ENCODE data around the gene TBX10. TPM values are rescaled to one million over a fixed set of nuclear protein-coding genes. Genes with fewer than 3 reads are reported as not detected.
"Not testable (repeated sequence)": the region's sequence is repeated elsewhere in the genome, so short reads cannot be mapped to it uniquely, and the experiment has no call there.

Gene TBX10
- total RNA-seq, 1 experiment from 2014 or later: not detected

DNA sequence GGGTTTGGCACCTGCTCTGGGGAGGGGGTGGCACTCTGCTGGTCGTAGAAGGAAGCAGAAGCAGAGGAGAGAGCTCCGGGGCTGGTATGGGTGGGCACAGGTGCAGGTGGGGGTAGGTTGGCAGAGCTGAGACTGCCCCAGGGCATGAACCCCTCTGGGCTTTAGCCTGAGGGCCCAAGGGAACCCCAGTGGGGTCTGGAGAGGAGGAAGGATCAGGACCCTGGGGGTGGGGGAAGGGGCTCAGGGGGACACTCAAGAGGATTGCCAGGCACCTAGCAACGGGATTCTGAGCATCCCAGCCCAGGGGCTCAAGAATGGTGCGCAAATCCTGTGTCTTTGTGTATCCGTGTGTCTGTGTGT is 28.6 kb upstream of the TBX10 start:
- peaks cover 3% of the 10 kb centered on the region; the same call in 1 of the 2 replicates for H3K9me3 ChIP-seq (replicated peaks)
- peaks cover 34% of the 10 kb centered on the region for H3K27me3 ChIP-seq (replicated peaks)
- no peaks in the 10 kb centered on the region for H3K4me1 ChIP-seq (replicated peaks)
- H3K36me3 ChIP-seq: no peaks in the 10 kb centered on the region
- DNase-seq (ENCODE audit: low read depth in 1 of 2, low spot score in 2 of 2): peak in 1 of 2 experiments; percentile 46
- no peak overlapping the region for H3K27ac ChIP-seq
- no peak overlapping the region for H3K4me3 ChIP-seq

DNA sequence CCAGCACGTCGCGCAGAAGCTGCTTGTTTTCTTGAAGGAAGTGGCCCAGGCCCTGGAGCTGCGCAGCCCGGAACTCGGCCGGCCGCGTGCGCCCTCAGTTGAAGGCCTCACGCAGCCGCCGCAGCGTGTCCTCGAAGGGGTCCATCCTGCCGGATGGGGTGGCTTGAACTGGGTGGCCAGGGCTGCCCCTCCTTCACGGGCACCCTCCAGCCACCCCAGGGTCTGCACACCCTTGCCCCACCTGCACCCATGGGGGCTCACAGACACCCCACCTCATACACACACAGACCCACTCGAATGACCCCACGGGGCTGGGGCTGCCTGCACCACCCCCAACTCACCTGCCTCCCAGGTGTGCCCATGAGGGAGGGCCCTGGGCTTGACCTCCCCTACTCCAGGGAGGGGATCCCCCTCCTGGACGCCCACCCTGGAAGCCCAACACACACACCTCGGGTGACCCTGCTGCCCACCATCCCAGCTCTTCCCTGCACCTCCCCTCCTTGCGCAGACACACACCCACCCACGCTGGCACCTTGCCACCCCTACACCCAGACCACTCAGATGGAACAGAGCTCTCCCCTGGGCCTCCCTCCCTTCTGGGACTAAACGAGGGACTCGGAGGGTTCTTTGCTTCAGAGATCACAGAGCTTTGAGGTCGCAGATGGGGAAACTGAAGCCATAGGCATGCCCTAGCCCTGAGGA is 28.1 kb upstream of the TBX10 start:
- peaks cover 36% of the 10 kb centered on the region for H3K27me3 ChIP-seq (replicated peaks)
- H3K4me1 ChIP-seq (replicated peaks): no peaks in the 10 kb centered on the region
- H3K27ac ChIP-seq: no peak overlapping the region
- H3K36me3 ChIP-seq: no peaks in the 10 kb centered on the region
- peaks cover 3% of the 10 kb centered on the region; the same call in 1 of the 2 replicates for H3K9me3 ChIP-seq (replicated peaks)
- H3K4me3 ChIP-seq: no peak overlapping the region
- DNase-seq (ENCODE audit: low read depth in 1 of 2, low spot score in 2 of 2): peak in 1 of 2 experiments; percentile 50

DNA sequence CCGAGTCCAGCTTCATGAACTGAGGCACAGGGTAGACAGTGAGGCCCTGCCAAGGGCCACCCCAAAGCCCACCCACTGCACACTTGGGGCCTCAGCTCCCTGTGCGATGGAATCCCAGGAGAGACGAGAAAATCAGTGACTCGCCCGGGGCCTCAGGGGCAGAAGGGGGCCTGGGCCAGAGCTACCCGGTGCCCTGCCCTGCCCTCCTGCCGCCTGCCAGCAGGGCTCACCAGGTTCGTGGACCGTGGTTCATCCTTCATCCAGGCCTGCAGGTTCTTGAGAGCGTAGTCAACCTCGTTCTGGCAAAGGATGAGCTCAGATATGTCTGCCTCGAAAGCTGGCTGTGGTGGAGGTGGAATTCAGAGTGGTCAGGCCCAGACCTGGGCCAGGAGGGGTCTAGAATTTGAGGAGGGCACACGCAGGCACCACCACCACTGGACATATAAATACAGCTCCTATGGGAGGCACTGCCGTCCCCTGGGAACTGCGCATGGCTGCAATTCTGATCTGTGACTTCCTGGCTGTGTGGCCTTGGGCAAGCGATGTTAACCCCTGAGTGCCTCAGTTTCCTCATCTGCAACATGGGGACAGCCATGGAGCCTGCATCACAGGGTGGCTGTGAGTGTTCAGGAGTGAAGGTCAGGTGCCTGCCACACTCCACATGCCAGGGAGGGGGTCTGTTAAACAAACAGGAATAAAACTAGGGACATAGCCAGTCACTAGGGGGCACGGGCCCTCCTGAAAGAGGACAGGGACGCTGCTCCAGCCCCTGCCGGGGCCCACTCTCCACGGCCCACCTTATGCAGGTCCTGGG is 27.3 kb upstream of the TBX10 start:
- H3K4me3 ChIP-seq: no peak overlapping the region
- no peaks in the 10 kb centered on the region for H3K36me3 ChIP-seq
- no peaks in the 10 kb centered on the region for H3K4me1 ChIP-seq (replicated peaks)
- H3K27me3 ChIP-seq (replicated peaks): peaks cover 44% of the 10 kb centered on the region
- DNase-seq (ENCODE audit: low read depth in 1 of 2, low spot score in 2 of 2): peak in 1 of 2 experiments; percentile 51
- peaks cover 3% of the 10 kb centered on the region; the same call in 1 of the 2 replicates for H3K9me3 ChIP-seq (replicated peaks)
- H3K27ac ChIP-seq: no peak overlapping the region

DNA sequence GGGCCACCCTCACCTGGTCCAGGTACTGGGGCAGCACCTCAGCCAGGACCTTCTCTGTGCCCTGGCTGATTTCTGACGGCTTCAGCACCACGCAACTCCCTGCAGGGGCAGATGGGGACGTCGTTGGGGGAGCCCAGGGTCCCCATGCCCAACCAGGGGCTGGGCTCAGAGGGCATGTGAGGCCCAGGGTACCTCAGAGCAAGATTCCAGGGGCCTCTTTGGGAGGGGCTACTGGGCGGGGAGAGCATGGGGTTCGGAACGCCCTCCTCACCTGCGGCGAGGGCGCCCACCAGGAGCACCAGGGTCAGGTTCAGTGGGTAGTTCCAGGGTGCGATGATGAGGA is 26.7 kb upstream of the TBX10 start:
- Histone ChIP-seq H3K9me3 (replicated peaks) (peaks cover 3% of the 10 kb centered on the region; the same call in 1 of the 2 replicates), H3K36me3 (no peaks in the 10 kb centered on the region), H3K27me3 (replicated peaks) (peaks cover 50% of the 10 kb centered on the region), H3K4me3 (no peak overlapping the region), H3K27ac (no peak overlapping the region), H3K4me1 (replicated peaks) (no peaks in the 10 kb centered on the region)
- DNase-seq (ENCODE audit: low read depth in 1 of 2, low spot score in 2 of 2): no peak

DNA sequence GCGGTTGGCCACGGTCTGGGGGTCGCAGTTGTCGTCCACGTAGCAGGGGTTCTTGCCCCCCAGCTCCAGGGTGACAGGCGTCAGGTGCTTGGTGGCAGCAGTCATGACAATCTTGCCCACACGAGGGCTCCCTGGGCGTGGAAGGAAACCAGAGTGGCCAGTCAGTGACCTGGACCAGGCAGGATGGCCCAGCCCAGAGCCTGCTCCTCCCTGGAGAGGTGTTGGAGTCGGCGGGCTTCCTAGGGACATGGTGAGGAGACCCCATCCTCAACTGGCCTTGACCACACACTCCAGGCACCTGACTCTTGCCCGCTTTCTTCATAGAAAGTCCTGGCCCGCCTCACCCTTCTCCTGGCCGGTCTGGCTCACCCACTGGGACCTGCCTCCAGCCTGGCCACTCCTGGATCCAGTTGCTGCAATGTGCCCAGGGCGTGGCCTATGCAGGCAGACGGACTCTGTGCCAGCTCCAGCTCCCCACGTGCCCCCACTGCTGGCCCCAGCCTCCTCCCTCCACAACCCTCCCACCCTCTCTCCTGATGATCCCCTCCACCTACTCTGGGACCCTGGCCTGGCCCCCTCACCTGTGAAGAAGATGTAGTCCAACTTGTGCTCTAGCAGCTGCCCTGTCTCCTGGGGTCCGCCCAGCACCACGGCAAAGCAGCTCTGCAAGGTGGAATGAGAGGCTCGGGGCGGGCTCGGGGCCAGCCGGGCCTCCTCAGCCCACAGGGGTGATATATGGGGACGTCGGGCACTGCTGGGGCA is 26.2 kb upstream of the TBX10 start:
- peaks cover 49% of the 10 kb centered on the region for H3K27me3 ChIP-seq (replicated peaks)
- H3K27ac ChIP-seq: no peak overlapping the region
- H3K4me1 ChIP-seq (replicated peaks): no peaks in the 10 kb centered on the region
- DNase-seq (ENCODE audit: low read depth in 1 of 2, low spot score in 2 of 2): peak in 1 of 2 experiments; percentile 68
- H3K36me3 ChIP-seq: no peaks in the 10 kb centered on the region
- H3K9me3 ChIP-seq (replicated peaks): peaks cover 3% of the 10 kb centered on the region; the same call in 1 of the 2 replicates
- no peak overlapping the region for H3K4me3 ChIP-seq

DNA sequence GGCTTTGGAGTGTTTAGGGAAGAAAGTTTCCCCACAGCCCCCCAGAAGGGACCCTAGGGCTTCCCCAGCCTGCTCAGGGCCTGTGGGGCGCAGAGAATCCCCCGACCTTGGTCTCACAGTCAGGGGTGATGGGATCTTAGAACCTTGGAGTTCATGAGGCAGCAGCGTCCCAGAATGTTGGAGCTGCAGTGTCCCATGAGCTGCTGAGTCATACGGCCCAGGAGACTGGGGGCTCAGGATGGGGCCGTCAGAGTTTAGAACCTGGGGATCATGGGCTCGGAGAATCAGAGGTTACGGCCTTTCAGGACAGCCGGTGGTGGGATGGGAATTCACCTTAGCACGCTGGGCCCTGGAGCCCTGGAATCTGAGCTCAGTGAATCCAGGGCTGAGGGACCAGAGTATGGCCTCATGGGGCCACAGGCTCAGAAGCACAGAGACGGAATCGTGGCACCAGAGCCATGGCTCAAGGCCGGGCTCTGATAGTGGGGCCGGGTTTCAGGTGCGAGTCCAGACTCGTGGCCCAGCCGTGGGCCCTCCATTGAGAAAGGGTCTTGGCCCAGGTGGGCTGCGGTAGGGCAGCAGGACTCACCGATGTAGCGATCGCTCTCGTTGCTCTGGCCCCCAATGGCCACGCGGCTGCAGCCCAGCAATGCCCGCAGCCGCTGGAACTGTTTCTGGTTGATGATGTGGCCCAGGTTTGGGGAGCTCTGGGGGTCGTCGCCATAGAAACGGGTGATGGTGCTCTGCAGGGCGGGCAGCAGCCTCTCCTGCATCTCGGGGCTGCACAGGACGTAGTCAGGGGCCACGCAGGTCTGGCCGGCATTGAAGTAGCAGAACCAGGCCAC is 25.4 kb upstream of the TBX10 start:
- Histone ChIP-seq H3K9me3 (replicated peaks) (no peaks in the 10 kb centered on the region; the same call in 1 of the 2 replicates), H3K27me3 (replicated peaks) (peaks cover 50% of the 10 kb centered on the region), H3K27ac (no peak overlapping the region), H3K4me3 (no peak overlapping the region), H3K36me3 (no peaks in the 10 kb centered on the region), H3K4me1 (replicated peaks) (no peaks in the 10 kb centered on the region)
- peak in 1 of 2 experiments; percentile 44 for DNase-seq (ENCODE audit: low read depth in 1 of 2, low spot score in 2 of 2)

DNA sequence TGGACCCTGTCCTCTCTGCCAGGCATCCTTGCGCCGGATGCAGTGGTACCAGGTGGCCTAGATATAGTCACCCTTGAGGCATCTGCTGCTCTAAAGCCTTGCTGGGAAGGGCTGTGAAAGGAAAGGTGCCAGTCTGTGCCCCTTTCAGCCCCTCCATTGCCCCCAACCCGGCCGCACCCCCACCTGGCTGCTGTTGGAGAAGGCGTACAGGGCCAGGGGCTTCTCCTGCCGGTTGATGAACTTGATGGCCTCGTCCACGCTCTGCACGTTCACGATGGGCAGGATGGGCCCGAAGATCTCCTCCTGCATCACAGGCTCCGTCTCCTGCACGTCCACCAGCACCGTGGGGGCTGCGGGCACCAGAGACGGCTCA is 24.6 kb upstream of the TBX10 start:
- Histone ChIP-seq H3K27me3 (replicated peaks) (peaks cover 50% of the 10 kb centered on the region), H3K4me3 (no peak overlapping the region), H3K9me3 (replicated peaks) (no peaks in the 10 kb centered on the region; the same call in 1 of the 2 replicates), H3K27ac (no peak overlapping the region), H3K4me1 (replicated peaks) (no peaks in the 10 kb centered on the region), H3K36me3 (no peaks in the 10 kb centered on the region)
- DNase-seq (ENCODE audit: low read depth in 1 of 2, low spot score in 2 of 2): peak in 1 of 2 experiments; percentile 46

DNA sequence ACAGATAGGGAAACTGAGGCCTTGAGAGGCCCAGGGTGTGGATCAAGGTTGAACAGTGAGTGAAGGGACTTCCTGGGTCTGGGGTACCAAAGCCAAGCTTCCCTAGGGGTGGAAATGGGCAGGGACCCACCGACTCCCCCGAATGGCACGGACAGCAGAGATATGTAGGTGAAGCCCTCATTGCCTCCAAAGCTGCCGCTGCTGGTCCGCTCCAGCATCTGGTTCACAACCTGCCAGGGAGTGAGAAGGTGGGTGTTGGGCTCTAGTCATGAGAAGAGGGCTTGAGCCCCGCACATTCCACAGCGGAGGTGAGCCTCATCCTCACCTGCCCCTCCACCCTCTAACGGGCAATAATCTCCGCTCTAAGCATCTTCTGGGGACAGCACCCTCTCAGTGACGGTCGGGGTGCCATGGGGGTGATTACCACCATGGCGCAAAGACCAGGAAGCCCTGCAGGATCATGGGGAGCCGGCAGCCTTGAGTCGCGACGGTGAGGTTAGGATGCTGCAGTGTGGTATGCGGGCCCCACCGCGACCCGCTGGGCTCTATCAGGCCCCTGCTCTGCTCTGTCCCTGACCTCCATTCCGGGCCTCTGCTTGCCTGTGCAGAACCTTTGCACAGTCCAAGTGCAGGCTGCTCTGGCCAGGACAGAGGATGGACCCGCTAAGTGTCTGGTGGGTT is 24.1 kb upstream of the TBX10 start:
- peak in 1 of 2 experiments; percentile 49 for DNase-seq (ENCODE audit: low read depth in 1 of 2, low spot score in 2 of 2)
- Histone ChIP-seq H3K36me3 (no peaks in the 10 kb centered on the region), H3K27me3 (replicated peaks) (peaks cover 50% of the 10 kb centered on the region), H3K9me3 (replicated peaks) (no peaks in the 10 kb centered on the region), H3K4me1 (replicated peaks) (no peaks in the 10 kb centered on the region), H3K4me3 (no peak overlapping the region), H3K27ac (no peak overlapping the region)

DNA sequence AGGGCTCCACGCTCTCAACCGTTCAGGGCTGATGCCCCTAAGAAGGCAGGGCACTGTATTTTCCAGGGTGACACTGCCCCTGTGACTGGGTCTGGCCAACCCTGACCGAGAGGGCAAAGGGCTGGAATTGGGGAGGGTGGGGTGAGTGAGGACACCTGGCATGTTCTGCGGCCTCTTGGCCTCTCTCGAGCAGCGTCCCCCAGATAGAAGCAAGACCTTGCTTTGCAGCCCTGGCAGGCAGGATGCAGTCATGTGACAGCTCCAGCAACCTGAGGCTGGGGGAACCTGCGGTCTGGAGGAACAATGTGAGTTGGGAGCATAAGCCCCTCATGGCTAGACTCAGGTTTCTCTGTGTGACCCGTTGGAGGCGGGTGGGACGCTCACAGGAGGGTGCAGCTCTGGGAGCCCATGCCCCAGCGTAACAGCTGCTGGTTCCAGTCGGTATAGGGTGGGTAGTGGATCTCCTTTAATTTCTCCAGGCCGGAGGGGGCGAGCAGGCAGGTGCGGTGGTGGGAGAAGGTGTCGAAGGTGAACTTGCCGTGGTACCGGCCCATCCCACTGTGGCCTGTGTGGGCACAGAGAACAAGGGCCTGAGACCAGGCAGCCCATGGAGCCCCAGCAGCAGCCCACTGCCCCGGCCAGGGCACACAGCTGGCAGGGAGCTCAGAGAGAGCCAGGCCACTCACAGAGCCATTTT is 23.4 kb upstream of the TBX10 start:
- H3K4me3 ChIP-seq: no peak overlapping the region

DNA sequence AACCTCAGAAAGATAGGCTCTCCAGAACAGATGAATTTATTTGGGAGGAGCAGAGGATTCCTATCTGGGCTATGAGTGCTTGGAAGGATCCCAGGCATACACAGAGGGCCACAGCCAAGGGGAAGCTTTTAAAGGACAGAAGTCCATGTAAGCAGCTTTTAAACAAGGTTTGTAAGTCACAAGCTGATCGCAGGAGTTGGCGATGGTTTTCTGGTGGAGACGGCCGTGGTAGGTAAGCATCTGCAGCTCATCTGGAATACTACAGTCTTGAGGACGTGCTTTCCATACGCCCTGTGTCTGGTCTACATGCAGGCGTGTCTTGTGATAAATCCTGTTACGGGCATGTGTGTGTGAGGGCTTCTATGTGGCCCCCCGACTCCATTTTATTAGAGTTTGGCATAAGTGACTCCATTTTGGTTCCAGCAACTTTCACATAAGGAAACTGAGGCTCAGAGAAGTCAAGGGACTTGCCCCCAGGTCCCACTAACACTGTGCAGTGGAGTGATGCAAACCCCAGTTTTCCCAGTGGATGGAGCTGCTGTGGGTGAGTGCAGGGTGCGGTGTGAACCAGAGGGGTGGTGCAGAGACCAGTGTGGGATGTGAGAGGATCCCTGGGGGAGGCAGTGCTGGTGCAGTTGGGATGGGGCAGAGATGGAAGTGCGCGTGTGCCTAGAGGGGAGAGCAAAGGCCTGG is 22.7 kb upstream of the TBX10 start:
- Histone ChIP-seq H3K27me3 (replicated peaks) (peaks cover 50% of the 10 kb centered on the region), H3K27ac (no peak overlapping the region), H3K36me3 (no peaks in the 10 kb centered on the region), H3K9me3 (replicated peaks) (no peaks in the 10 kb centered on the region), H3K4me3 (no peak overlapping the region), H3K4me1 (replicated peaks) (no peaks in the 10 kb centered on the region)
- no peak for DNase-seq (ENCODE audit: low read depth in 1 of 2, low spot score in 2 of 2)

More for the DNA sequence above, 23.4 kb upstream of the TBX10 start:
- peak in 1 of 2 experiments; percentile 47 for DNase-seq (ENCODE audit: low read depth in 1 of 2, low spot score in 2 of 2)
- H3K9me3 ChIP-seq (replicated peaks): no peaks in the 10 kb centered on the region
- no peak overlapping the region for H3K27ac ChIP-seq
- no peaks in the 10 kb centered on the region for H3K4me1 ChIP-seq (replicated peaks)
- H3K27me3 ChIP-seq (replicated peaks): peaks cover 50% of the 10 kb centered on the region
- no peaks in the 10 kb centered on the region for H3K36me3 ChIP-seq

DNA sequence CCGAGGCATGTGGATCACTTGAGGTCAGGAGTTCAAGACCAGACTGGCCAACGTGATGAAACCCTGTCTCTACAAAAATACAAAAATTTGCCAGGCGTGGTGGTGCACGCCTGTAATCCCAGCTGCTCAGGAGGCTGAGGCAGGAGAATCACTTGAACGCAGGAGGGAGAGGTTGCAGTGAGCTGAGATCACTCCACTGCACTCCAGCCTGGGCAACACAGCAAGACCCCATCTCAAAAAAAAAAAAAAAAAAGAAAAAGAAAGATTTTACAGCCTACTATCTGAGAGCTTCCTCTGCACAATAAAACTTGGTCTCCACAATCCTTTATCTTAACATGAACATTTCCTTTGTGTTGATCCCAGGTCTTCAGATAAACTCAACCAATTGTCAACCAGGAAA is 21.2 kb upstream of the TBX10 start:
- not testable (repeated sequence) for DNase-seq (ENCODE audit: low read depth in 1 of 2, low spot score in 2 of 2); H3K4me3 ChIP-seq; H3K9me3 ChIP-seq (replicated peaks); H3K27ac ChIP-seq; H3K36me3 ChIP-seq; H3K4me1 ChIP-seq (replicated peaks)
- peaks cover 46% of the 10 kb centered on the region for H3K27me3 ChIP-seq (replicated peaks)

DNA sequence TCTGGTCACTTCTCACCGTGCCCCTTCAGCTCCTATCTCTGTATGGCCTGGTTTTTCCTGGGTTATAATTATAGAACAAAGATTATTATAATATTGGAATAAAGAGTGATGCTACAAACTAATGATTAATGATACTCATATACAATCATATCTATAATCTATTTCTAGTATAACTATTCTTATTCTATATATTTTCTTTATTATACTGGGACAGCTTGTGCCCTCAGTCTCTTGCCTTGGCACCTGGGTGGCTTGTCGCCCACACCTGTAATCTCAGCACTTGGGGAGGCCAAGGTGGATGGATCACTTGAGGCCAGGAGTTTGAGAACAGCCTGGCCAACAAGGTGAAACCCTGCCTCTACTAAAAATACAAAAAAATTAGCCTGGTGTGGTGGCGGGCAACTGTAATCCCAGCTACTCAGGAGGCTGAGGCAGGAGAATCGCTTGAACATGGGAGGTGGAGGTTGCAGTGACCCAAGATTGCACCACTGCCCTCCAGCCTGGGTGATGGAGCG is 20.1 kb upstream of the TBX10 start:
- H3K4me3 ChIP-seq; H3K4me1 ChIP-seq (replicated peaks); DNase-seq (ENCODE audit: low read depth in 1 of 2, low spot score in 2 of 2); H3K36me3 ChIP-seq; H3K27ac ChIP-seq; H3K9me3 ChIP-seq (replicated peaks): not testable (repeated sequence)
- H3K27me3 ChIP-seq (replicated peaks): peaks cover 40% of the 10 kb centered on the region

Data from SJSA1 (cell line).